Mucosa of gallbladder (tissue), 1 donor: ENCODE measurements around the gene SYCE3. TPM values are rescaled to one million over a fixed set of nuclear protein-coding genes. Genes with fewer than 3 reads are reported as not detected.

ENCODE experiments used
- DNase-seq: peaks from one replicate; pipeline ENCODE4 v3.0.0-alpha.2; 2020; ENCODE audit warnings: low spot score
- total RNA-seq: library from RNA; stranded (reverse); gene quantifications from one replicate; pipeline ENCODE4 v1.2.1, GENCODE V29; 2021
- donor health status: DM: no; HTN: no; CAD: no.

SYCE3 gene
- total RNA-seq, 1 donor from 2014 or later = not detected

- no peak for DNase-seq
These were observed 13.4 kb upstream of the SYCE3 start for GRCh38 chr22:50576070-50576469.

- DNase-seq = no peak
These were observed 12.8 kb upstream of the SYCE3 start for GRCh38 chr22:50575426-50575941.

GRCh38 chr22:50574383-50574755 is 11.7 kb upstream of the SYCE3 start:
- DNase-seq = no peak

GRCh38 chr22:50573491-50574382 is 11.0 kb upstream of the SYCE3 start:
- DNase-seq = no peak

GRCh38 chr22:50572965-50573364 is 10.2 kb upstream of the SYCE3 start:
- DNase-seq = no peak

- DNase-seq = no peak
These were observed 8.8 kb upstream of the SYCE3 start for GRCh38 chr22:50571264-50572175.

- DNase-seq = no peak
These were observed 8.1 kb upstream of the SYCE3 start for GRCh38 chr22:50570861-50571260.

- DNase-seq = no peak
These were observed 7.3 kb upstream of the SYCE3 start for GRCh38 chr22:50569896-50570535.

GRCh38 chr22:50569041-50569459 is 6.3 kb upstream of the SYCE3 start:
- no peak for DNase-seq

- no peak for DNase-seq
These were observed 5.9 kb upstream of the SYCE3 start for GRCh38 chr22:50568626-50569025.

GRCh38 chr22:50567721-50568252 is 5.1 kb upstream of the SYCE3 start:
- DNase-seq = no peak

- no peak for DNase-seq
These were observed 1.6 kb upstream of the SYCE3 start for GRCh38 chr22:50564289-50564688.

GRCh38 chr22:50563413-50564160 is 868 bp upstream of the SYCE3 start:
- DNase-seq = no peak

- DNase-seq = no peak
These were observed 1.0 kb downstream of the SYCE3 start for GRCh38 chr22:50561401-50562358.

- DNase-seq = no peak
These were observed 2.7 kb downstream of the SYCE3 start for GRCh38 chr22:50560034-50560433.

GRCh38 chr22:50556703-50557102 is 6.0 kb downstream of the SYCE3 start:
- no peak for DNase-seq

- DNase-seq = no peak
These were observed 9.4 kb downstream of the SYCE3 start for GRCh38 chr22:50553310-50553709.

GRCh38 chr22:50551160-50551752 is 11.5 kb downstream of the SYCE3 start:
- DNase-seq = no peak

GRCh38 chr22:50550395-50550794 is 12.3 kb downstream of the SYCE3 start:
- DNase-seq = no peak
